Mammary epithelial cell (primary cell): ENCODE data around the gene TP73.

Source experiments
- EZH2 ChIP-seq: IDR thresholded peaks from 2 replicates; pipeline ENCODE4 v1.6.1; 2012; ENCODE audit warnings: low read length, inconsistent platforms, borderline replicate concordance
- TF ChIP-seq, protein P1 (sequence below), 2 donors: IDR thresholded peaks in 1 of 2; conservative IDR thresholded peaks in 1 of 2; 2 replicates each; pipeline ENCODE4 v1.5.1; 2011 to 2012; ENCODE audit warnings: inconsistent platforms in 2 of 2, low read length in 2 of 2, mild to moderate bottlenecking in 2 of 2, control low read depth in 1 of 2, low read depth in 1 of 2; ENCODE audit not compliant: insufficient read depth in 1 of 2; ENCODE audit errors: extremely low read depth in 1 of 2

DNA sequence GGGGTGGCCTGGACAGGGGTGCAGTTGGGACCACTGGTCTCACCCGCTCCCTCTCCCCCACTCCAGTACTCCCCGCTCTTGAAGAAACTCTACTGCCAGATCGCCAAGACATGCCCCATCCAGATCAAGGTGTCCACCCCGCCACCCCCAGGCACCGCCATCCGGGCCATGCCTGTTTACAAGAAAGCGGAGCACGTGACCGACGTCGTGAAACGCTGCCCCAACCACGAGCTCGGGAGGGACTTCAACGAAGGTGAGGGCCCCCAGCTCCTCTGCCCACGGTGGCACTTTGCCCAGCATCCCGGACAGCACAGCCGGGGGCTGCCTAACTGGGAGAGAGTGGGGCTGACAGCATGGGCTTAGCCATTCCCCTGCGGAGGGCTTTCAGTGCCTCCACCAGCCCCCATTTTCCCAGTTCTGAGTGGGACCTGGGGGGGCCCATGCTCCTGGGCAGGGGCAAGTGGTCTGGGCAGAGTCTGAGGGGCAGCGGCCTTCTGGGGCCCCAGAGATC is 69.7 kb downstream of the TP73 start:
- TF ChIP-seq, protein P1, sequence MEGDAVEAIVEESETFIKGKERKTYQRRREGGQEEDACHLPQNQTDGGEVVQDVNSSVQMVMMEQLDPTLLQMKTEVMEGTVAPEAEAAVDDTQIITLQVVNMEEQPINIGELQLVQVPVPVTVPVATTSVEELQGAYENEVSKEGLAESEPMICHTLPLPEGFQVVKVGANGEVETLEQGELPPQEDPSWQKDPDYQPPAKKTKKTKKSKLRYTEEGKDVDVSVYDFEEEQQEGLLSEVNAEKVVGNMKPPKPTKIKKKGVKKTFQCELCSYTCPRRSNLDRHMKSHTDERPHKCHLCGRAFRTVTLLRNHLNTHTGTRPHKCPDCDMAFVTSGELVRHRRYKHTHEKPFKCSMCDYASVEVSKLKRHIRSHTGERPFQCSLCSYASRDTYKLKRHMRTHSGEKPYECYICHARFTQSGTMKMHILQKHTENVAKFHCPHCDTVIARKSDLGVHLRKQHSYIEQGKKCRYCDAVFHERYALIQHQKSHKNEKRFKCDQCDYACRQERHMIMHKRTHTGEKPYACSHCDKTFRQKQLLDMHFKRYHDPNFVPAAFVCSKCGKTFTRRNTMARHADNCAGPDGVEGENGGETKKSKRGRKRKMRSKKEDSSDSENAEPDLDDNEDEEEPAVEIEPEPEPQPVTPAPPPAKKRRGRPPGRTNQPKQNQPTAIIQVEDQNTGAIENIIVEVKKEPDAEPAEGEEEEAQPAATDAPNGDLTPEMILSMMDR (conservative IDR thresholded peaks at IDR 0.05 in 1 of 2, IDR thresholded peaks at IDR 0.05 in 1 of 2; ENCODE audit: extremely low read depth in 1 of 2, insufficient read depth in 1 of 2, low read depth in 1 of 2, low read length in 2 of 2), result no peak
- no peak for TF ChIP-seq EZH2
